ENCODE results near the gene CLPSL1. TPM values are rescaled to one million over a fixed set of nuclear protein-coding genes. Genes with fewer than 3 reads are reported as not detected.

The CLPSL1 gene
- polyA plus RNA-seq (2013, experiment 1 of 2): 0.84 TPM
- polyA plus RNA-seq (2013, experiment 2 of 2): 0.64 TPM

GRCh38 chr6:35780719-35781118 lies at the start of gene CLPSL1:
CLPSL1 (plus strand) TSS chr6:35781019; CDS start chr6:35781111, 92 bp downstream.
- Histone ChIP-seq H3K14ac (ENCODE audit: low read length) (no peak within 1 kb of the TSS), H2BK12ac (ENCODE audit: low read length) (no peak within 1 kb of the TSS), H2BK5ac (ENCODE audit: low read length) (no peak within 1 kb of the TSS), H2BK15ac (ENCODE audit: low read length) (peak within 1 kb of the TSS; percentile 35), H4K8ac (ENCODE audit: low read depth, low read length) (no peak within 1 kb of the TSS), H4K91ac (ENCODE audit: low read depth, low read length, poor library complexity) (no peak within 1 kb of the TSS), H3K4me1 (ENCODE audit: control insufficient read depth in 2 of 2, insufficient read depth in 1 of 2, low read depth in 1 of 2, low read length in 2 of 2) (peaks cover 2 to 4% of the 10 kb centered on the region in 2 donors), H3K9me3 (replicated peaks in 1 of 2; ENCODE audit: control insufficient read depth in 2 of 2, insufficient read depth in 1 of 2, low read depth in 1 of 2, low read length in 2 of 2) (no peaks in the 10 kb centered on the region), H3K4me2 (ENCODE audit: insufficient read depth, low read length, poor library complexity, severe bottlenecking) (no peak within 1 kb of the TSS), H2BK120ac (ENCODE audit: low read depth, low read length) (no peak within 1 kb of the TSS), H3K36me3 (replicated peaks in 1 of 2; ENCODE audit: control insufficient read depth in 2 of 2, insufficient read depth in 2 of 2, low read length in 2 of 2) (no peaks in the 10 kb centered on the region), H2AFZ (ENCODE audit: low read length) (no peak within 1 kb of the TSS), H3K9ac (ENCODE audit: low read depth, low read length, poor library complexity) (peak within 1 kb of the TSS; percentile 24), H3K4ac (ENCODE audit: low read length) (no peak within 1 kb of the TSS), H3K4me3 (ENCODE audit: low read length in 2 of 2) (no peak within 1 kb of the TSS), H3K27ac (replicated peaks; ENCODE audit: low read length) (no peak within 1 kb of the TSS), H3K18ac (ENCODE audit: low read length) (no peak within 1 kb of the TSS), H3K79me1 (ENCODE audit: low read depth, low read length) (no peaks in the 10 kb centered on the region), H2AK5ac (ENCODE audit: low read depth, low read length) (no peak within 1 kb of the TSS), H3K27me3 (ENCODE audit: control insufficient read depth in 3 of 3, insufficient read depth in 3 of 3, low read depth in 1 of 3, low read length in 3 of 3) (peaks cover 0 to 40% (median 0%) of the 10 kb centered on the region in 3 experiments), H3K23ac (ENCODE audit: low read depth, low read length, poor library complexity) (no peak within 1 kb of the TSS)
- WGBS, 2 donors (ENCODE audit: extremely low coverage in 2 of 2, insufficient read length in 2 of 2, insufficient replicate concordance in 1 of 2): no CpG with 5 or more reads among the region's 7 CpGs
- no peak for DNase-seq (ENCODE audit: low spot score)

GRCh38 chr6:35731414-35731735 lies 49.4 kb upstream of the CLPSL1 start:
- no peak overlapping the region for H3K14ac ChIP-seq (ENCODE audit: low read length)
- no peak overlapping the region for H3K4ac ChIP-seq (ENCODE audit: low read length)
- H2BK5ac ChIP-seq (ENCODE audit: low read length): peak overlapping the region; percentile 99
- peak; percentile 94 for DNase-seq (ENCODE audit: low spot score)
- peaks cover 34 to 35% of the 10 kb centered on the region in 2 donors for H3K4me1 ChIP-seq (ENCODE audit: control insufficient read depth in 2 of 2, insufficient read depth in 1 of 2, low read depth in 1 of 2, low read length in 2 of 2)
- H3K4me3 ChIP-seq (ENCODE audit: low read length in 2 of 2): peak overlapping the region; percentile 67 to 83
- no peaks in the 10 kb centered on the region for H3K27me3 ChIP-seq (ENCODE audit: control insufficient read depth in 3 of 3, insufficient read depth in 3 of 3, low read depth in 1 of 3, low read length in 3 of 3)
- peak overlapping the region; percentile 90 for H3K4me2 ChIP-seq (ENCODE audit: insufficient read depth, low read length, poor library complexity, severe bottlenecking)
- peak overlapping the region; percentile 55 for H2BK15ac ChIP-seq (ENCODE audit: low read length)
- peak overlapping the region; percentile 40 for H3K23ac ChIP-seq (ENCODE audit: low read depth, low read length, poor library complexity)
- peak overlapping the region; percentile 93 for H2AFZ ChIP-seq (ENCODE audit: low read length)
- H3K27ac ChIP-seq (replicated peaks; ENCODE audit: low read length): peak overlapping the region; percentile 97
- no peaks in the 10 kb centered on the region for H3K9me3 ChIP-seq (replicated peaks in 1 of 2; ENCODE audit: control insufficient read depth in 2 of 2, insufficient read depth in 1 of 2, low read depth in 1 of 2, low read length in 2 of 2)
- peak overlapping the region; percentile 89 for H2BK120ac ChIP-seq (ENCODE audit: low read depth, low read length)
- H2AK5ac ChIP-seq (ENCODE audit: low read depth, low read length): no peak overlapping the region
- H2BK12ac ChIP-seq (ENCODE audit: low read length): no peak overlapping the region
- no peaks in the 10 kb centered on the region for H3K36me3 ChIP-seq (replicated peaks in 1 of 2; ENCODE audit: control insufficient read depth in 2 of 2, insufficient read depth in 2 of 2, low read length in 2 of 2)
- peak overlapping the region; percentile 65 for H3K9ac ChIP-seq (ENCODE audit: low read depth, low read length, poor library complexity)
- no peak overlapping the region for H4K8ac ChIP-seq (ENCODE audit: low read depth, low read length)
- H4K91ac ChIP-seq (ENCODE audit: low read depth, low read length, poor library complexity): peak overlapping the region; percentile 98
- peak overlapping the region; percentile 98 for H3K18ac ChIP-seq (ENCODE audit: low read length)
- no CpG with 5 or more reads among the region's 23 CpGs for WGBS, 2 donors (ENCODE audit: extremely low coverage in 2 of 2, insufficient read length in 2 of 2, insufficient replicate concordance in 1 of 2)
- H3K79me1 ChIP-seq (ENCODE audit: low read depth, low read length): no peaks in the 10 kb centered on the region

- H3K4me1 ChIP-seq (ENCODE audit: control insufficient read depth in 2 of 2, insufficient read depth in 1 of 2, low read depth in 1 of 2, low read length in 2 of 2): peaks cover 29% of the 10 kb centered on the region in 2 donors
- H3K23ac ChIP-seq (ENCODE audit: low read depth, low read length, poor library complexity): peak overlapping the region; percentile 40
- peak overlapping the region; percentile 98 for H4K91ac ChIP-seq (ENCODE audit: low read depth, low read length, poor library complexity)
- H2AK5ac ChIP-seq (ENCODE audit: low read depth, low read length): no peak overlapping the region
- H2AFZ ChIP-seq (ENCODE audit: low read length): peak overlapping the region; percentile 93
- peak; percentile 89 for DNase-seq (ENCODE audit: low spot score)
- peak overlapping the region; percentile 67 to 83 for H3K4me3 ChIP-seq (ENCODE audit: low read length in 2 of 2)
- H3K4me2 ChIP-seq (ENCODE audit: insufficient read depth, low read length, poor library complexity, severe bottlenecking): peak overlapping the region; percentile 90
- no peaks in the 10 kb centered on the region for H3K79me1 ChIP-seq (ENCODE audit: low read depth, low read length)
- peak overlapping the region; percentile 89 for H2BK120ac ChIP-seq (ENCODE audit: low read depth, low read length)
- peak overlapping the region; percentile 99 for H2BK5ac ChIP-seq (ENCODE audit: low read length)
- no peak overlapping the region for H3K4ac ChIP-seq (ENCODE audit: low read length)
- H3K36me3 ChIP-seq (replicated peaks in 1 of 2; ENCODE audit: control insufficient read depth in 2 of 2, insufficient read depth in 2 of 2, low read length in 2 of 2): no peaks in the 10 kb centered on the region
- WGBS, 2 donors (ENCODE audit: extremely low coverage in 2 of 2, insufficient read length in 2 of 2, insufficient replicate concordance in 1 of 2): no CpG with 5 or more reads among the region's 61 CpGs
- H3K18ac ChIP-seq (ENCODE audit: low read length): peak overlapping the region; percentile 98
- H3K27me3 ChIP-seq (ENCODE audit: control insufficient read depth in 3 of 3, insufficient read depth in 3 of 3, low read depth in 1 of 3, low read length in 3 of 3): no peaks in the 10 kb centered on the region
- H3K9ac ChIP-seq (ENCODE audit: low read depth, low read length, poor library complexity): peak overlapping the region; percentile 85
- no peaks in the 10 kb centered on the region for H3K9me3 ChIP-seq (replicated peaks in 1 of 2; ENCODE audit: control insufficient read depth in 2 of 2, insufficient read depth in 1 of 2, low read depth in 1 of 2, low read length in 2 of 2)
- peak overlapping the region; percentile 97 for H3K27ac ChIP-seq (replicated peaks; ENCODE audit: low read length)
- no peak overlapping the region for H3K14ac ChIP-seq (ENCODE audit: low read length)
- no peak overlapping the region for H2BK12ac ChIP-seq (ENCODE audit: low read length)
- peak overlapping the region; percentile 76 for H2BK15ac ChIP-seq (ENCODE audit: low read length)
- no peak overlapping the region for H4K8ac ChIP-seq (ENCODE audit: low read depth, low read length)
These were observed 48.9 kb upstream of the CLPSL1 start for GRCh38 chr6:35731736-35732532.

- Histone ChIP-seq H3K79me1 (ENCODE audit: low read depth, low read length) (no peaks in the 10 kb centered on the region), H4K8ac (ENCODE audit: low read depth, low read length) (no peak overlapping the region), H2BK5ac (ENCODE audit: low read length) (no peak overlapping the region), H2AK5ac (ENCODE audit: low read depth, low read length) (no peak overlapping the region), H3K14ac (ENCODE audit: low read length) (no peak overlapping the region), H2AFZ (ENCODE audit: low read length) (no peak overlapping the region), H3K18ac (ENCODE audit: low read length) (no peak overlapping the region), H3K9ac (ENCODE audit: low read depth, low read length, poor library complexity) (no peak overlapping the region), H2BK12ac (ENCODE audit: low read length) (no peak overlapping the region), H2BK120ac (ENCODE audit: low read depth, low read length) (no peak overlapping the region), H3K4me3 (ENCODE audit: low read length in 2 of 2) (no peak overlapping the region), H3K4me2 (ENCODE audit: insufficient read depth, low read length, poor library complexity, severe bottlenecking) (no peak overlapping the region), H3K4ac (ENCODE audit: low read length) (no peak overlapping the region), H3K27ac (replicated peaks; ENCODE audit: low read length) (no peak overlapping the region), H3K4me1 (ENCODE audit: control insufficient read depth in 2 of 2, insufficient read depth in 1 of 2, low read depth in 1 of 2, low read length in 2 of 2) (peaks cover 29 to 33% of the 10 kb centered on the region in 2 donors), H3K23ac (ENCODE audit: low read depth, low read length, poor library complexity) (no peak overlapping the region), H2BK15ac (ENCODE audit: low read length) (no peak overlapping the region), H3K9me3 (replicated peaks in 1 of 2; ENCODE audit: control insufficient read depth in 2 of 2, insufficient read depth in 1 of 2, low read depth in 1 of 2, low read length in 2 of 2) (no peaks in the 10 kb centered on the region), H3K36me3 (replicated peaks in 1 of 2; ENCODE audit: control insufficient read depth in 2 of 2, insufficient read depth in 2 of 2, low read length in 2 of 2) (no peaks in the 10 kb centered on the region), H4K91ac (ENCODE audit: low read depth, low read length, poor library complexity) (no peak overlapping the region), H3K27me3 (ENCODE audit: control insufficient read depth in 3 of 3, insufficient read depth in 3 of 3, low read depth in 1 of 3, low read length in 3 of 3) (no peaks in the 10 kb centered on the region)
- no CpG with 5 or more reads among the region's 8 CpGs for WGBS, 2 donors (ENCODE audit: extremely low coverage in 2 of 2, insufficient read length in 2 of 2, insufficient replicate concordance in 1 of 2)
- no peak for DNase-seq (ENCODE audit: low spot score)
These were observed 47.2 kb upstream of the CLPSL1 start for GRCh38 chr6:35733633-35734032.

Measured in neuronal stem cell (in vitro differentiated cells).